GM18951 (cell line): ENCODE results near the gene SLC22A4.

Source experiments
- POLR2A ChIP-seq: IDR thresholded peaks from 4 replicates; pipeline ENCODE4 v1.6.1; 2011; ENCODE audit warnings: mild to moderate bottlenecking; ENCODE audit not compliant: insufficient read length, insufficient read depth; ENCODE audit errors: extremely low read depth
- in situ Hi-C: fragments of 300-500 bp; cut with MboI; formaldehyde crosslinking; loops from one replicate; pipeline ENCODE4 v1.12.0; 2022; ENCODE audit warnings: low sequenced_read_pairs, mixed read lengths, inconsistent platforms; ENCODE audit not compliant: unreplicated experiment

The SLC22A4 gene

GRCh38 chr5:132335402-132335801 lies 41.2 kb downstream of the SLC22A4 start:
- TF ChIP-seq POLR2A: no peak
- in situ Hi-C loops: no loop called here

DNA sequence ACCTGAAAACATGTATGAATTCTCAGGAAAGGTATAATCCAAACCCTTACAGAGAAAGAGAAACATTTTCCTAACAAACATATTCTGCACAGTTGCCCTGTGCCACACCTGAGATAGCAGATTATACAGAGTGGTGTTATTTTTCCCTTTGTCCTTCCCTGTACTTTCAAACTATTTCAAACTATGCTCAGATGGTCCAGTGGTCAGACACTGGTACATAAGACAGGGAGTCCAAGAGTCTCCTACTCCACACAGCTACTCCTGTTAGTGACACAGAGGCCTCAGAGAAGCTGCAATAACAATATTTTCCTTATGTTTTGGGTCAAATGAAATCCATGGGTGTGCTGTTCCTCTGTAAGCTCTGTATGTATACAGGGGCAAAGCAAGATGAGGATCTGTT lies 45.3 kb downstream of the SLC22A4 start:
- TF ChIP-seq POLR2A: no peak
- in situ Hi-C loops: no loop called here

DNA sequence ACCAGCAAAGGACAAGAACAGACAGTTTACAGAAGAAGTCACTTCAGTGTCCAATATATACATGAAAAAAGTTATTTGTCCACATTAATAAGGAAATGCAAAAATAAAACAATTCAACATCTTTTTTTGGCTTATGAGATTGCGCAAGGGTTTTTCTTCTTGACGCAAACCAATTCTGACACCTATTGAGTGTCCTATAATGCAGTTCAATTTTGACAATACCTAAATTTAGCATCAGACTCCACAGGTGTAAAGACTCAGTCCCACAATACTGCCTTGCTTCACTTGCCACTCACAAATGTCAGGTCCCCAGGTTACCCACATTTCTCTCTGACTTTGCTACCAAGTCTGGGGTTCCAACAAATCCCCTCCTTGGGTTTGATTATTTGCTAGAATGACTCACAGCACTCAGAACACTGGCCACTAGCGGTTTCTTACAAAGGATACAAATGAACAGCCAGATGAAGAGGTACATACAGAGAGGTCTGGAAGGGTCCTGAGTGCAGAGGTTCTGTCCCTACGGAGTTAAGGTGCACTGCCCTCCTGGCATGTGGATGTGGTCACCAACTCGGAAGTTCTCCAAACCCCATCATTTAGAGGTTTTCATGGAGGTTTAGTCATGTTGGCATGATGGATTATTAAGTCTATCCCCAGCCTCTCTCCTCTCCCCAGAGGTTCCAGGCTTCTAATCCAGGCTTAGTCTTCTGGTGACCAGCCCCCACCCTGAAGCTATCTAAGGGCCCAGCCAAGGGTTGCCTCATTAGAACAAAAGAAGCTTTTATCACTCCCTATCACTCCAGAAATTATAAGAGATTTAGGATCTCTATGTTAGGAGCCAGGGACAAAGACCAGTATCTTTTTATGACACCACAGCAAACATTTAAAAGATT lies 48.3 kb downstream of the SLC22A4 start:
- in situ Hi-C loops: no loop called here
- TF ChIP-seq POLR2A: no peak

DNA sequence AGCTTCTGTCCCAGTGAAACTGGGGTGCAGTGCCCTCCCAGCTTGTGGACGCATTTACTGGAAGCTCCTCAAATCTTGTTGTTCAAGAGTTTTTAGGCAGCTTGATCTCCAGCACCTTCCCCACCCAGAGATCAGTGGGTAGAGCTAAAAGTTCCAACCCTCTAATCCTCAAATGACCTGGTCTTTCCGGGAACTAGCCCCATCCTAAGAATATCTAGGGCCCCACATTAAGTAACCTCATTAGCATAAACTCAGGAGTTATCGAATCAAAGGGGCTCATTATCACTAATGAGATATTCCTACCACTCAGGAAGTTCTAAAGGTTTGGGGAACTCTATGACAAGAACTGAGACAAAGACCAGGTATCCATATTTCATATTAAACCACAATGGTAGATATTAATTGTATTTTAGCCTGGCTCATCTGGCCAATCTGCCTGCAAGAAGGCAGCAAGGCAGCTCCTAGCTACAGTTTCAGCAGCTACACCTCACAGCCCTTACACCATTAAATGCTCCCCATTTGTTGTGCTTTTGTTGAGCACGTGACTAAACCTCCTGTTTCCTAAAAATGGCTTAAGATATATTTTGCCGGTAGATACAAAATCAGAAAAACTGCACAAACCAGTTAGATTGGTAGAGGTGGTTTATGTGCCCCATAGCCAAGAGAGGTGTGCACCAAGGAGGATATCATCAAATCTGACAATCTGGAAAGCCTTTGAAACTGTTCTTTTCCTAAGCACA lies 50.8 kb downstream of the SLC22A4 start:
- in situ Hi-C loops: no loop called here

GRCh38 chr5:132353486-132353995 lies 59.3 kb downstream of the SLC22A4 start:
- in situ Hi-C loops: no loop called here
- no peak for TF ChIP-seq POLR2A

More for the DNA sequence above, 50.8 kb downstream of the SLC22A4 start:
- TF ChIP-seq POLR2A: no peak

GRCh38 chr5:132354381-132355139 lies 60.4 kb downstream of the SLC22A4 start:
- no peak for TF ChIP-seq POLR2A
- in situ Hi-C loops: no loop called here

- in situ Hi-C loops: no loop called here
- no peak for TF ChIP-seq POLR2A
Observed at GRCh38 chr5:132355140-132355765, 61.1 kb downstream of the SLC22A4 start.

GRCh38 chr5:132358775-132359174 lies 64.6 kb downstream of the SLC22A4 start:
- in situ Hi-C loops: no loop called here
- TF ChIP-seq POLR2A: no peak

GRCh38 chr5:132362086-132362485 lies 67.9 kb downstream of the SLC22A4 start:
- in situ Hi-C loops: no loop called here
- TF ChIP-seq POLR2A: no peak

DNA sequence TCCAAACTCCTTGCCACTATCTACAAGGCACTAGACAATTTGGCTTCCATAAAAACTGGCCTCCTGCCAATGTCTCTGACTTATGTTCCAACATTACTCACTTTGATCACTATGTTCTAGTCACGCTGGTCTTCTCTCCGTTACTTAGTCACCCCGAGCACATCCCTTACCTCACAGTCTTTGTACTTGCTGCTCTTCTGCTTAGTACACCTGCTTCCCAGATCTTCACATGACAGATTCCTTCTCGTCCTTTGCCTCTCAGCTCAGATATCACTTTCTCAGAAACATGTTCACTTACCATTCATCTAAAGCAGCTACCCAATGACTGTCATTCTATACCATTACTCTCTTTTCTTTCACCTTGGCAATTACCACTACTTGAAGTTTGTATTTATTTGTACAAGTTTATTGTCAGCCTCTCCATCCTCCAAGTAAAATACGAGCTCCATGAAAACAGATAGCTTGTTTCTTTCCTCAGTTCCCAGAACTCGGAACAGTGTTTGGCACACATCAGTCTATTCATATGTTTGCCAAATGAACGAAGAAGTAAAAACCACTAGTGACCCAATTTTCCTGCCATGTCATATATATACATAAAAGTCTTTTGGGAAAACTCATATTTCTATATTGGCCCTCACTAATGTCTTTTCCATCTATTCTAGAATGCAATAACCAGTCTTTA lies 69.4 kb downstream of the SLC22A4 start:
- in situ Hi-C loops: no loop called here
- no peak for TF ChIP-seq POLR2A

- in situ Hi-C loops: no loop called here
- TF ChIP-seq POLR2A: no peak
Observed at GRCh38 chr5:132364319-132364718, 70.1 kb downstream of the SLC22A4 start.

DNA sequence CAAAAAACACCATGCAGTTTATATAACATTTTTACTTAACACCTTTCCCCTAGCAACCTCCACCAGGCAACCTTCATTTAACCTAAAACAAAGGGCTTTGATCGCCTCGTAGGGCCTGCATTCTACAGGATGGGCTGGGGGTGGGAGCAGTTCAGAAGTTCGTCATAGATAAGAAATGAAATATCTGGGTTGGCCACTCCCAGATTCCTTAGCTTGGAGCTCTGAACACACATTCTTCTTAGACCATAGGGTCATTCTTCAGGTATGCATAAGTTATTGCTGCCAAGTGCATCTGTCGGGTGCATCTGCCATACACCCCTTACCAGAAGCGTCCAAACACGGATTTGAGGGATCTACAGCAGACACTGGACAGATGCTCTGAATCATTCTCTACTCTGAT lies 71.0 kb downstream of the SLC22A4 start:
- TF ChIP-seq POLR2A: no peak
- in situ Hi-C loops: no loop called here

DNA sequence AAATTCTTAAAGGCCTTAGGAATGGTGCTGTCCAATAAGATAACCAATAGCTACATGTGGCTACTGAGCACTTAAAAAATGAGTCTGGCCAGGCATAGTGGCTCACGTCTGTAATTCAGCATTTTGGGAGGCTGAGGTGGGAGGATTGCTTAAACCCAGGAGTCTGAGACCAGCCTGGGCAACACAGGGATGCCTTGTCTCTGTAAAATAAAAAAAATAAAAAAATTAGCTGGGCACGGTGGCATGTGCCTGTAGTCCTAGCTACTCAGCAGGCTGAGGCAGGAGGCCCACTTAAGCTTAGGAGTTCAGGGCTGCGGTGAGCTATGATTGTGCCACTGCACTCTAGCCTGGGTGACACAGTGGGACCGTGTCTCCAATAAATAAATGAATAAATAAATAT lies 74.0 kb downstream of the SLC22A4 start:
- no peak for TF ChIP-seq POLR2A
- in situ Hi-C loops: no loop called here
